ENCODE data around the gene THADA. TPM values are rescaled to one million over a fixed set of nuclear protein-coding genes. Genes with fewer than 3 reads are reported as not detected.
A peak's percentile ranks its signal among the peaks of the same experiment; 100 is the strongest.
"Not testable (repeated sequence)": the region's sequence is repeated elsewhere in the genome, so short reads cannot be mapped to it uniquely, and the experiment has no call there.

Gene THADA
- total RNA-seq, 2 donors from 2014 or later = 36.3 to 36.9 TPM

DNA sequence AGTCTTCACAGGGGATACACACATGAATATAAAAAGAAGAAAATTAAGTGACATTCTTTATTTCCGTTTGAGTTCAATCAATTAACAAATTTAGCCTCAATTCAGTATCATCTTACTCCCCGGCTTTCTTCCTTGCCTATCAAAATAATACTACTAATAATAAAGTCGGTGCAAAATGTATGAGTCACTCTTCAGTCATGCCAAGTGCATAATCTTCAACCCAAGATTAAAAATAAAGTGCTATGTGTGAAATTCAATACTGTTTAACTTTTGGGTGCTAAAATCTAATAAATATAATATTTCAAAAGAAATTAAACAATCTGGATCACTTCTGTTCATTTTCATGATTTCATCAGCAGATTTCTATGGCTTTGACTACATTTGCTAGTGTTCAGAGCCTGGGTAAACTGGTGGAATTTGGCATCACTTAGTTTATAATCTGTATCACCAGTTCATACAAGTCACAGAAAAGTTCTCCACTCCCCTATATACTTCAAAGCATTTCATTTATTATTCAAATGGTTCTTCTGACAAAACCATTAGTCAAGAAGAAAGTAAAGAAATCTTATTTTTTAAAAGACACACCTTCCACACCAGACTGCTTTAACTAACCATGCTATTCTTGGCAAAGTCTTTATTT lies 183.6 kb downstream of the THADA start:
- Mint-ChIP-seq H3K36me3 (ENCODE audit: low read depth) (peaks cover 21% of the 10 kb centered on the region), H3K27me3 (no peaks in the 10 kb centered on the region), H3K27ac (no peak overlapping the region), H3K4me1 (no peaks in the 10 kb centered on the region), H3K4me3 (no peak overlapping the region), H3K9me3 (no peaks in the 10 kb centered on the region)
- ATAC-seq (replicated peaks) = no peak

DNA sequence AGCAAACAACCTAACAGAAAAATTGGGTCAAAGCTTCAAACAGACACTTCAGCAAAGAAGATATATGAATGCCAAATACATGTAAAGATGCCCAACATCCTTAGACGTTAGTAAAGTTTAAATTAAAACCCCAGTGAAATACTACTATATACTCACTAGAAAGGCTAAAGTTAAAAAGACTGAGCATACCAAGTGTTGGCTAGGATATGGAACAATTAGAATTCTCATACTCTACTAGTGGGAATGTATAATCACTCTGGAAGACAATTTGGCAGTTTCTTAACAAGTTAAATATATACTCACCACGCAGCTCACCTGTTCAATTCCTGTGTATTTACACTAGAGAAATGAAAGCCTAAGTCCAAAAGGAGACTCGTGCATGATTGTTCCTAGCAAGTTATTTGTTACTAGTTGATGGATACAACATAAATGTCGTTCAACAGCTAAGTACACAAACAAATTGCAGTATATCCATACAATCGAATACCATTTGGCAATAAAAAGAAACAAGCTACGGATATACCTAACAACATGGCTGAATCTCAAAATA lies 185.7 kb downstream of the THADA start:
- peaks cover 20% of the 10 kb centered on the region for H3K36me3 Mint-ChIP-seq (ENCODE audit: low read depth)
- no peak for ATAC-seq (replicated peaks)
- no peaks in the 10 kb centered on the region for H3K9me3 Mint-ChIP-seq
- no peaks in the 10 kb centered on the region for H3K4me1 Mint-ChIP-seq
- no peak overlapping the region for H3K4me3 Mint-ChIP-seq
- H3K27me3 Mint-ChIP-seq = no peaks in the 10 kb centered on the region
- H3K27ac Mint-ChIP-seq = no peak overlapping the region

DNA sequence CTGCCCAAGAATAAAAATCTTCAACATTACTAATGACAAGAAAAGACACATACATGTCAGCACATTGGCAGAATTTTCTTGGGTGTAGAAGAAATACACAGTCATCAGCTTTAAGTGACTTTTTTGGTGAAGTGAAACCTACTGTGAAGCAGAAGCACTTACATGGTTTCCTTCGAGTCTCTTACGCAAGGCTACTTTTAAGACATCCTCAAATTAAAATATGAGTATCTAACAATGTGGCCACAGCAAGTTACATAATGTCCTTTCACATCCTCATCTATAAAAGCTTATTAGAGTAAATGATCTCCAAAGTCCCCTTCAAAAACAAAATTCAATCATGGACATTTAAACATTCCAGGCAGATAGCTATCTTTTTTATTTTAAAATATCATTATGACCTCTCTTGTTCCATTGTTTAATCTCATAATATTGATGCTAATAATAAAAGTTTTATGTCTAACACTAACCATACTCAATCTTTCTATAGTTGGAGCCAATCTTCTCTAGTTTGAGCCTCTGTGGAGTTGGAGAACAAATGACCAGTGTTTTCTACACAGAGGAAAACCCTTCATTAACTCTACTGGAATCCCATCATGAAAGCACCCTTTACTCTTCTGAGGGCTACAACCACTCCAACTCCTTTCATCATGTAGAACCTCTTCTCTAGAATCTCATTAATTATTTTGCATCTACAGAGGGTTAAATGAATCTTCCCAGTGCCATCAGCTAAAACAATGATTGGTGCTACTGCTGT lies 187.3 kb downstream of the THADA start:
- Mint-ChIP-seq H3K27ac (no peak overlapping the region), H3K4me1 (peaks cover 5% of the 10 kb centered on the region), H3K27me3 (no peaks in the 10 kb centered on the region), H3K4me3 (no peak overlapping the region), H3K9me3 (no peaks in the 10 kb centered on the region), H3K36me3 (ENCODE audit: low read depth) (peaks cover 4% of the 10 kb centered on the region)
- no peak for ATAC-seq (replicated peaks)

DNA sequence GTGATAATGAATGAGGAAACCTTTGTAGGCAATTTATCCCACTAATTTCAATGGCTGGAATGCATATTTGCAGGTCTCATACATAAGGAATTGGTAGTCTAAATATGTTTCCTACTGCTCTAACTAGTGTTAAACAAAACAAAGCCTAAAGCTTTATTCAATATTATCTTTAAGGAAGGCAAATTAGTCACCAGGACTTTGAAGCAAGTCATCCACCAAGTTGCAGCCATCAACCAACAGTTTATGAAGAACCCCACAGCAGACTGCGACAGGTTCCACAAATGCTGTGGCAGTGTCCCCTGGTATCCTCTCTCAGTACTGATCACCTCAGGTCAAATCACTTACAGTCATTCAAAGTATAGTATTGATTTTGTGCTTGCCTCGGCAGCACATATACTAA lies 187.9 kb downstream of the THADA start:
- Mint-ChIP-seq H3K27me3 (no peaks in the 10 kb centered on the region), H3K4me1 (peaks cover 5% of the 10 kb centered on the region), H3K4me3 (no peak overlapping the region), H3K27ac (no peak overlapping the region), H3K36me3 (ENCODE audit: low read depth) (peaks cover under 1% of the 10 kb centered on the region), H3K9me3 (no peaks in the 10 kb centered on the region)
- no peak for ATAC-seq (replicated peaks)

DNA sequence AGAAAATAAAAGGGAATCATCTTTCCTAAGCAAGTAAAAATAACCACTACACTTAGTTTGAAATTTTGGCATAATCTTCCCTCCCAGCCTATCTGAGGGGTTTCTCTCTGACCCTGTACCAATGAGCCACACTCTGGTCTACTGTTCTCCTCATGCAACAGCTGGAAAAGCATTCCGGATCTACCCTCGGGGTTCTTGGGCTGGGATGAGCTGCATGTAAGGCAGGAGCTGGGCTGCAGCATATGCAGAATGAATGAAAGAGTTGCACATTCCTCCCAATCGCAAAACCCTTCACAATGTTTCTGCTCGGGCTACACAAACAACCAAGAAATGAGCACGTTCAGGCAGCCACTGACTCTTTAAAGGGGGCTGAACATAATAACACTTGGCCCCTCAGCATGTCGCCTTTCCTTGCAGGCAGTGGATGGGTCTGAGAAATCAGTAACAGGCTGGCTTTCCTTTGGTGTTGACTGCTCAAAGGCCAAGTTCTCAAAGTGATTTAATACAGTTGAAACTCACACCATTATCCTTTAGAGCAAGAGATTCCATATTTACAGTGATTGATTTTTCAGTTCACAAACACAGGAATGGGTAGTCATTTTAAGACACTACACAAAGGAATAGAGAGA lies 189.1 kb downstream of the THADA start:
- Mint-ChIP-seq H3K27ac (no peak overlapping the region), H3K27me3 (no peaks in the 10 kb centered on the region), H3K4me3 (no peak overlapping the region), H3K9me3 (no peaks in the 10 kb centered on the region), H3K36me3 (ENCODE audit: low read depth) (no peaks in the 10 kb centered on the region), H3K4me1 (peaks cover 12% of the 10 kb centered on the region)
- ATAC-seq (replicated peaks) = no peak

DNA sequence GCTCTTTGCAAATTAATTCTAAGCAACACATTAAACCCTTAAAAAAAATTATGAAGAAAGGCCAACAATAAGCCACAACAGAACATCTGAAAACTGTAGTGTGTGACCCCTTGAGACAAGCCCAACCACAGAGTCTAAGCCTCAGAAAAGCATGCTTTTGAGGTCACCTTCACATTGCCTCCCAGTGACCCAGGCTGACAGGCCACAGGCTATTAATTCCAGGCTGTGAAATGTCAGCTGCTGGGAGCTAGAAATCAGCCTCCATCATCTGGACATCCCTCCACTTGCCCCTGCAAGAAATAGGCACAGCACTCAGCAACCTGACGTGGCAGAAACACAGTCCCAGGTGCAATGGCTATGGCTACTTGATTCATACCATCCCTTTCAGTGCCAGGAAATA lies 190.0 kb downstream of the THADA start:
- no peak for ATAC-seq (replicated peaks)
- Mint-ChIP-seq H3K27ac (no peak overlapping the region), H3K27me3 (no peaks in the 10 kb centered on the region), H3K4me3 (no peak overlapping the region), H3K36me3 (ENCODE audit: low read depth) (no peaks in the 10 kb centered on the region), H3K4me1 (peaks cover 12% of the 10 kb centered on the region), H3K9me3 (no peaks in the 10 kb centered on the region)

DNA sequence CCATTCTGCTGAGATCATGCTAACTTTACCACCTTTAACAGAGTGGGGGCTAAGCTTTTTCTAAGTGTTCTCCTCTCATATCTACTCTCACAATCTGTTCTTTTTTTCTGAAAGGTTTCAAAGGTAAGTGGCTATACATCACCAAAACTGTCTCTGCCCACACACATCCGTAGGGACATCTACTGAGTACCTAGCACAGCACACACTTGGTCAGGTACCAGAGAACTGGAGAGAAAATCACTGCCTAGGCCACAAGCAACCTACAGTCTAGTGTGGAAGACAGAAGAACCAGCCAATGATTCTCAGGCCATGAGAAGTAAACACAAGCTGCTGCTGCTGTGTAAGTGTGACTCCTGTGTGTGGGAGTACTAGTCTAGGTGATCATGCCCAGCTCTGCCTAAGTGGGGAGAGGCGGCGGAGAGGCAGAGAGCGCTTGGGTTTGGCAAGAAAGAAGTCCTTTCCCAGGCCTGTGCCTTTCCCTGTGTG lies 193.3 kb downstream of the THADA start:
- Mint-ChIP-seq H3K4me3 (peak overlapping the region; percentile 0), H3K36me3 (ENCODE audit: low read depth) (peaks cover 17% of the 10 kb centered on the region), H3K4me1 (peaks cover 12% of the 10 kb centered on the region), H3K27ac (peak overlapping the region; percentile 12), H3K9me3 (no peaks in the 10 kb centered on the region), H3K27me3 (no peaks in the 10 kb centered on the region)
- ATAC-seq (replicated peaks) = peak; percentile 77

DNA sequence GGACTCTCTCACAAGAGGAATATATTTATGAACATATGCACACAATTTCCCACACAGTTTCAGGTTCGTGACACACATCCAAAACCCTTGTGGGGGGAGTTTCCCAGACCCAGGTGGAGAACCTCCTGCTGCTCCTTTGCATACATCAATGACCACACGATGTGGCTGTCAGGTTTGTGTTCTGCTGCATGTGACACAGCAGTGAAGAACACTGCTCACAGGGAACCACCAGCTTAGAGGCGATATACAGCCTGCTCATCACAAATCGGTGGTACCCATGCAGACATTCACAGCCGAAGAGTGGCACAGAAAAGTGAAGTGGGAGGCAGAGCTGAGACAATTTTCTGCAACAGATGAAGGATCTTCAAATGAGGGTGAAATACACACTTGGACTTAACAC lies 193.8 kb downstream of the THADA start:
- H3K27me3 Mint-ChIP-seq = no peaks in the 10 kb centered on the region
- peak; percentile 98 for ATAC-seq (replicated peaks)
- H3K36me3 Mint-ChIP-seq (ENCODE audit: low read depth) = peaks cover 22% of the 10 kb centered on the region
- H3K9me3 Mint-ChIP-seq = no peaks in the 10 kb centered on the region
- peak overlapping the region; percentile 12 for H3K27ac Mint-ChIP-seq
- H3K4me1 Mint-ChIP-seq = peaks cover 12% of the 10 kb centered on the region
- H3K4me3 Mint-ChIP-seq = peak overlapping the region; percentile 0

DNA sequence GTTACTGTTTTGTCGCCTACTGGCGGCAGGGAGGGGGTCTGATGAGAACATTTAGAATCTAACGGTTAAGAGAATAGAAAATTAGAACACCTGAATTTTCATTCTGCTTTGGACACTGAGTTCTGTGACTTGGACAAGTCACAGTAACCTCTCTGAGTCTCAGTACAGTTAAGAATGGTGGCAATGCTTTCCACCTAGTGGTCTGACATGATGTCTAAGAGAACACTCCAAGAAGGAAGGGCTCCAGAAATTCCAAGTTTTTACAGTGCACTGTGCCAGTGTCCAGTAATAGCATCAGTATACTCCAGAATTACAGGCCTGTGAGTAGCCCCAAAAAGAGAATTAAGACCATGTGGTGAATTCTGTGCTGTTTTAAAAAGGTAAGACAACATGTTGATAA lies 195.3 kb downstream of the THADA start:
- peaks cover 36% of the 10 kb centered on the region for H3K36me3 Mint-ChIP-seq (ENCODE audit: low read depth)
- H3K9me3 Mint-ChIP-seq = no peaks in the 10 kb centered on the region
- ATAC-seq (replicated peaks) = no peak
- H3K27me3 Mint-ChIP-seq = no peaks in the 10 kb centered on the region
- H3K4me3 Mint-ChIP-seq = no peak overlapping the region
- peaks cover 12% of the 10 kb centered on the region for H3K4me1 Mint-ChIP-seq
- no peak overlapping the region for H3K27ac Mint-ChIP-seq

DNA sequence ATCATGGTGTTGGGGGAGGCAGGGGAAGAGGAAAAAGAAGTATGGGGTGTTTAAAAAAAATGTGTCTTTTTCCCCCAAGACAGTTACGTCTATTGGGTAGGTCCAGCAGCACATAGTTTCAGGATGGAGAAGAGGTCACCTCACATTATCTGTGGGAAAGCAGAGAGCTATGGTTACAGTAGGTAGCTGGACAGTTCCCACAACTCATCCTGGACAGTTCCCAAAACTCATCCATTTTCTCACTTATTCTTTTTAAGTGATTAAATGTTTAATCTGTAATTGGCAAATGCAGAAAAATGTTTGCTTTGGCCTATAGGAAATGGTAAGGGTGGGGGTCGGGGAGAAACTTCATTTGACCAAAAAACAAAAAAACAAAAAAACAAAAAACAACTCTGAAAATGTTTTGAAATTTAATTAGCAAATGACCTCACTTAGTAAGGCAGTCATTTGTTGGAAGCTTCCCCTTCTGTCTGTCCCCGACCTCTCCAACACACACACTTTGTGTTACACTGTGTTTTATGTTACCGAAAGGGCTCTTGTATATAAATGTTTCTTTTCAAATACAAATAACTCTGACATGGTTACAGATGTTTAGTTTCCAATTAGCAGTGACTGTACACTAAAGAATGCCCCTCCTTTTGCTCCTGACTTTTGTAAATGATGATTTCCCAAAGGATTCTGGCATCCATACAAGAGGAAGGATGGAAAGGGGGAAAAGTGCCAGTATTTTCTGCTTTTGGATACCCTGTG lies 196.1 kb downstream of the THADA start:
- H3K9me3 Mint-ChIP-seq = no peaks in the 10 kb centered on the region
- peaks cover 45% of the 10 kb centered on the region for H3K36me3 Mint-ChIP-seq (ENCODE audit: low read depth)
- H3K4me3 Mint-ChIP-seq = no peak overlapping the region
- H3K27ac Mint-ChIP-seq = no peak overlapping the region
- H3K27me3 Mint-ChIP-seq = no peaks in the 10 kb centered on the region
- peaks cover 12% of the 10 kb centered on the region for H3K4me1 Mint-ChIP-seq
- ATAC-seq (replicated peaks) = no peak

DNA sequence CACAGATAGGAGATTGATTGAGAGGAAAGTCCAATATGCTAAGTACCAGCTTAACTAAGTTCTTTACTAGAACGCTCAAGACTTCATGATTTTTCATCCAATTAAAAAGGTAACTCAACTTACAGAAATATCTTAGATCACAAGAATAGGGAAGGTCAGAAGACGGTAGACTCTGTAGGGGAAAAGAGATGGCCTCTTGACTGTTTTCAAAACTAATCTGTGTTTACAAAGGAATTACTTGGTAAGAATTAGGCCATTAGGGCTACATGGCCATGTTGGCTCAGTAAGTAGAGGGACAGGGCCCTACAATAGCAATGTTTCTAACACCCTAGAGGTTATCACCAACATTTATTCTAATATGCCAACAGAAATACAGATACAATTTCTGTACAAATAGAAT lies 196.7 kb downstream of the THADA start:
- no peak overlapping the region for H3K4me3 Mint-ChIP-seq
- peaks cover 7% of the 10 kb centered on the region for H3K4me1 Mint-ChIP-seq
- no peaks in the 10 kb centered on the region for H3K27me3 Mint-ChIP-seq
- no peak overlapping the region for H3K27ac Mint-ChIP-seq
- no peaks in the 10 kb centered on the region for H3K9me3 Mint-ChIP-seq
- no peak for ATAC-seq (replicated peaks)
- H3K36me3 Mint-ChIP-seq (ENCODE audit: low read depth) = peaks cover 51% of the 10 kb centered on the region

DNA sequence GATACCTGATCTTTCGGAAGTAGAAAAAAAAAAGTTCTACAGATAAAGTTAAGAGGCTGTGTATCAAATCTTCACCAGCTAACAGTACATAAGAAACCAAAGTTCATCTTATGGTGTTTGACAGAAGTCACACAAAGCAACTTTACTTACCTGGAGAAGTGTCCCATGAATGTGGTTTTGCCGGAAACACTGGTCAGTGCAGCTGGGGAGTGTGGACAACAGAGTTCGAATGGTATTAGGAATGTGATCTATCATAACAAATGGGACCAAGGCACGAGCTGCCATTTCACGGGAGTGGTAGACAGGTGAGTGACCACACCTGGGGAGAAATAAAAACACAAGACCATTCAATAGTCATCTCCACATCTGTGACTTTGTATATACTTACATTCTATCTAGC lies 198.0 kb downstream of the THADA start:
- H3K36me3 Mint-ChIP-seq (ENCODE audit: low read depth) = peaks cover 63% of the 10 kb centered on the region
- peaks cover 7% of the 10 kb centered on the region for H3K4me1 Mint-ChIP-seq
- ATAC-seq (replicated peaks) = no peak
- H3K4me3 Mint-ChIP-seq = no peak overlapping the region
- H3K9me3 Mint-ChIP-seq = no peaks in the 10 kb centered on the region
- H3K27me3 Mint-ChIP-seq = no peaks in the 10 kb centered on the region
- no peak overlapping the region for H3K27ac Mint-ChIP-seq

DNA sequence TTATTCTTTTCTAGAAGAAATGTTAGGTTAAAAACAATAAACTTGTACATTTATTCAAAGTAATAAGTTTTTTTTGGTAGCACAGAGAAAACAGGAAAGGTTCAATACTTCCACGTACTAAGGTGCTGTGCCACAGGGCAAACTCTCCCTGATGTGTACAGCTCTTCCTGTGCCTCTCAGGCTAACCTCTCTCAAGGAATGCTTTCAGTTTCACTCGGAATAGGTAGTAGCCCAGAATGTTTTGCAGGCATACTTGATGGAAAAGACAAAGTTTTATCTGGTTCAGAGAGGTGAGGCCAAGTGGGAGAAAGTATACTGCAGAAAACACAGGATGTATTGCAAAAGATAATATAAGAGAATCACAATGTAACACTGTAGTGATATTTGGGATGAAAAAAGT lies 198.4 kb downstream of the THADA start:
- Mint-ChIP-seq H3K27ac (no peak overlapping the region), H3K4me1 (peaks cover 5% of the 10 kb centered on the region), H3K36me3 (ENCODE audit: low read depth) (peaks cover 63% of the 10 kb centered on the region), H3K4me3 (no peak overlapping the region), H3K27me3 (no peaks in the 10 kb centered on the region), H3K9me3 (no peaks in the 10 kb centered on the region)
- ATAC-seq (replicated peaks) = no peak

DNA sequence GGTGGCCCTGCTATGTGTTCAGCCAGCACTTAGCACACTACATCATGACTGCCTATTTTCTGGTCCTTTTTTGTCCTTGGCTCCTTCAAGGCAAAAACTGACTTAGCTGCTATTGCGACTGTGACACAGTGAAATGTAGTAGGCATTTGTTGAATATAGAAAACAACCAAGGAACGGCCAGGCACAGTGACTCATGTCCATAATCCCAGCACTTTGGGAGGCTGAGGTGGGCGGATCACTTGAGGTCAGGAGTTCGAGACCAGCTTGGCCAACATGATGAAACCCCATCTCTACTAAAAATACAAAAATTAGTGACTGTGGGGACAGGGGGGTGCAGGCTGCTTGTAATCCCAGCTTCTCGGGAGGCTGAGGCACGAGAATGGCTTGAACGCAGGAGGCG lies 199.5 kb downstream of the THADA start:
- not testable (repeated sequence) for H3K4me3 Mint-ChIP-seq; H3K27ac Mint-ChIP-seq; H3K27me3 Mint-ChIP-seq; ATAC-seq (replicated peaks); H3K9me3 Mint-ChIP-seq; H3K4me1 Mint-ChIP-seq
- H3K36me3 Mint-ChIP-seq (ENCODE audit: low read depth) = peaks cover 63% of the 10 kb centered on the region
